GM12872 (cell line): Measurements from ENCODE around the gene ARID2.

Source experiments
- TF ChIP-seq, protein P1 (sequence below): IDR thresholded peaks from 3 replicates; pipeline ENCODE4 v1.5.1; 2011; ENCODE audit warnings: low read depth, mild to moderate bottlenecking, low read length, moderate library complexity; ENCODE audit not compliant: insufficient read depth

Gene ARID2

DNA sequence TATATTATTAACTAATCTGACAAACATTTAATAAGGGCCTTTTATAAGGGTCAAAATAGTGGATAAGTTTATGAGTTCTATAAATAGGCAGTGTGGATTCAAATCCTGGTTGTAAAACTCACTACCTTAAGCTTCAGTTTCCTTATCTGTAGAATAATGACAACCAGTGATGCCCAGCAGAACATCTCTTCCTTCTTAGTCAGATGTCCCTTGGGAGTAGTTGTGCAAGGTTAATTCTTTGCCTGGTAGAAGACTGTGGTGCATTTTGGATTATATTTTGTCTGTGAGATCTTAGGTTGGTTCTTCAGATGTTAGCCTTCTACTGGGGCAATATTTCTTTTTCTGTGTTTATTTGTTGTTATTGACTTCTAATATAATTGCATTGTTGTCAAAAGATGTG, 59.5 kb downstream of the ARID2 start:
- TF ChIP-seq, protein P1, sequence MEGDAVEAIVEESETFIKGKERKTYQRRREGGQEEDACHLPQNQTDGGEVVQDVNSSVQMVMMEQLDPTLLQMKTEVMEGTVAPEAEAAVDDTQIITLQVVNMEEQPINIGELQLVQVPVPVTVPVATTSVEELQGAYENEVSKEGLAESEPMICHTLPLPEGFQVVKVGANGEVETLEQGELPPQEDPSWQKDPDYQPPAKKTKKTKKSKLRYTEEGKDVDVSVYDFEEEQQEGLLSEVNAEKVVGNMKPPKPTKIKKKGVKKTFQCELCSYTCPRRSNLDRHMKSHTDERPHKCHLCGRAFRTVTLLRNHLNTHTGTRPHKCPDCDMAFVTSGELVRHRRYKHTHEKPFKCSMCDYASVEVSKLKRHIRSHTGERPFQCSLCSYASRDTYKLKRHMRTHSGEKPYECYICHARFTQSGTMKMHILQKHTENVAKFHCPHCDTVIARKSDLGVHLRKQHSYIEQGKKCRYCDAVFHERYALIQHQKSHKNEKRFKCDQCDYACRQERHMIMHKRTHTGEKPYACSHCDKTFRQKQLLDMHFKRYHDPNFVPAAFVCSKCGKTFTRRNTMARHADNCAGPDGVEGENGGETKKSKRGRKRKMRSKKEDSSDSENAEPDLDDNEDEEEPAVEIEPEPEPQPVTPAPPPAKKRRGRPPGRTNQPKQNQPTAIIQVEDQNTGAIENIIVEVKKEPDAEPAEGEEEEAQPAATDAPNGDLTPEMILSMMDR, result no peak

DNA sequence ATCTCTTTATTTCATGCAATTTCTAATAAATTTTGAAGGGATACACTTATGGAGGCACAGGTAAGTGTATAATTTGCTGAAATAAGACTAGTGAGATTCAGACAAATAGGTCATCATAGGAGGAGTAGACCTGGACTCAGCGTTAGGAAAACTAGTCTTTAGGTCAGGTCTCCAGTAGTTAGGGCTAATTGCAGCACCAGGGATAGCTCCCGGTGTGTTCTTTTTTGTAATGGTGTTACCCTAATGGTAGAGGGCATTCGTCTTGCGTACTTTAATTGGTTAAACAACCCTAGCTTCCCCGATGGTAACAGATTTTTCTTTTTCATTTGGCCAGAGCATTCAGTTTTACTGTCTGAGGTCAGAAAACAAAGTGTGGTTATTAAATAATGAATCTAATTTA, 64.9 kb downstream of the ARID2 start:
- TF ChIP-seq, protein P1, result no peak

DNA sequence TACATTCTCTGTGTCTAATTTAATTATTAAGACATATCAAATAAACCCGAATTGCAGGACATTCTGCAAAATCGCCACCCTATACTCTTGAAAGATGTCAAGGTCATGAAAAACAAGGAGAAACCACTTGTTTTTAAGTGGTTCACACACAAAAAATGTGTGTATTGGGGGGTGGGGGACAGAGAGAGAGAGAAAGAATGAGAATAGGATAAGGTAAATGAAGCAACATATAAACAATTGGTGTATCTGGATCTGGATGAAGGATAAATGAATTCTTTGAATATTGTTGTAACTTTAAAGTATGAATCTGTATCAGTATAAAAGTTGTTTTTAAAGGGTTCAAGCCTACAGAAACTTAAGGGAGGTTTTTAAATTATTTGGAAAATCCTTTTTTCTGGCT, 72.1 kb downstream of the ARID2 start:
- TF ChIP-seq, protein P1, result no peak

DNA sequence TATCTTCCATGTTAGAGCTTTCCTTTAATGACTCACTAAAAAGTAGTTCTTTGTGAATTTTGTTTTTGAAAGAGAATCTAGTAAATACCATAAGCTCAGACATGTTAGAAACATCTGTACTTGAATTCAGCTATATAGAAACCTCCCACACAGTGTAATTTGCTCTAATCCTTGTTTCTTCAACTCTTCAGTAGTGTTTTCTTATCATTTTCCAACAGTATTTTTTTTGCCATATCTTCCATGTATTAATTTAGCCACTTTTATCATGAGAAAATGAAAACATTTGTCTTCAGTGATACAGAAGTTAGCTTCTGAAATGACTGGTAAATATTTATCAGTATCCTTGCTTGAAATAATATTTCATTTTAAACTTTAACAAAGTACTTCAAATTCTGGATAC, 73.6 kb downstream of the ARID2 start:
- TF ChIP-seq, protein P1, result no peak

DNA sequence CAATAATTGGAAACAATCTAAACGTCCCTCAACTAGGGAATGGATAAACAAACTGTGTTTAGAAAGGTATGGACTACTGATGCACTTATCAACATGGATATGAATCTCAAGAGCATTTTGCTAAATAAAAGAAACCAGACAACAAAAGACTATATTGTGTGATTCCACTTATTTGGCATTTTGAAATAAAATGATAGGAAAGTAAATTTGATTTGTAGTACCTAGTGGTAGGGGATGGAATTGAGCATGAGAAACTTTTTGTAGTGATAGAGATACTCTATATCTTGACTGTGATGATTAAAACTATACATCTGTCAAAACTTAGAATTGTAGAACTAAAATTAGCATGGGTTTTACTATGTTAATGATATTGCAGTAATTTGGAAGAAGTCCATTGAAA, 87.1 kb downstream of the ARID2 start:
- TF ChIP-seq, protein P1, result no peak

DNA sequence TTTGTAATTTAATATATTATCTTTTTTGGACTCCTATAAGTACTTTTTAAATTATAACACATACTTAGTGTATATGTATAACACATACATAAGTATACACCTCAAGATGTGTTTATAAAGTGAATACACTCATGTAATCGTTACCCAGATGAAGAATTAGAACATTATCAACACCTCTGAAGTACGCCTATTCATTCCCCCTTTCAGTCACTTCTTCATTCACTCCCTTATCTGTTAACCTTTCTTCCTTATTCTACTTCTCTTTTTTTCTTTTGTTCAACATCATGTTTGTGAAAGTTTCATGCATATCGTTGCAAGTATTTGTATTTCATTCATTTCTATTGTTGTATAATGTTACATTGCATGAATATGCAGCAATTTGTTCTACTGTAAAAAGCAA, 98.5 kb downstream of the ARID2 start:
- TF ChIP-seq, protein P1, result no peak

DNA sequence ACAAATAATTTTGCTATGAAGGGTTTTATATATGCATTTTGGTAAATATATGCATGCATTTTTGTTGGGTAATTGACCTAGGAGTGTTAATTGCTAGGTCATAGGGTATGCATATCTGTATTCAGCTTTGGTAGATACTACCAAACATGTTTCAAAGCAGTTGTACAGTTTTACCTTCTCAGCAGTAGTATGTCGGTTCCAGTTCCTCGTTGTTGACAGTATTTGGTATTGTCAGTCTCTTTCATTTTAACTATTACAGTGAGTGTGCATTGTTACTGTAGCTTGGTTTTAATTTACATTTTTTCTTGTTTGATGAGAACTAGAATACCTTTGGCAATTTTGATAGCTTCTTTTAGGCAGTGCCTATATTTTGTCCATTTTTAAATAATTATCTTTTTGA, 98.9 kb downstream of the ARID2 start:
- TF ChIP-seq, protein P1, result no peak

DNA sequence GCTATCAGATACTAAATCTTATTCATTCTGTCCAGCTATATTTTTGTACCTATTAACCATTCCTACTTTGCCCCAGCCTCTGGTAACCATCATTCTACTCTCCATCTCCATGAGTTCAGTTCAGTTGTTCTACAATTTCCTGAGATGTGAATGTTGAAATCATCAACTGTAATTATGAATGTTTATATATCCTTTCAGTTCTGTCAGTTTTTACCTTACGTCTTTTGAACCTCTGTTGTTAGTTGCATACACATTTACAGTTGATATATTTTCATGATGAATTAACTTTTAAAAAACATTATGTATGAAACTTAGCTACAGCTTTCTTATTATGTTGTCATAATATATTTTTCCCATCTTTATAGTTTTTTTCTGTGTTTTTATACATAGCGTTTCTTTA, 102.1 kb downstream of the ARID2 start:
- TF ChIP-seq, protein P1, result no peak
